Heart left ventricle (tissue), 13 donors: Measurements from ENCODE around the gene NSDHL.

Source experiments
- POLR2A ChIP-seq, 2 donors: fragments of 450-650 bp; IDR thresholded peaks; one replicate each; pipeline ENCODE4 v1.6.1; 2017; ENCODE audit warnings: antibody characterized with exemption in 2 of 2, mild to moderate bottlenecking in 2 of 2, moderate library complexity in 2 of 2
- TF ChIP-seq, protein P1 (sequence below), 12 donors: fragments of 200-600 bp; sonication (generic) in 4 of 12; IDR thresholded peaks; one replicate each; pipeline versions ENCODE4 v1.5.0 to v1.8.0; 2018 to 2022; ENCODE audit warnings: antibody characterized with exemption in 12 of 12, mild to moderate bottlenecking in 5 of 12
- donor health status: ischemic (EF 13 %, LVEDD 7.1; RV severe dilation, severe dysfunction).
- donor health status: DM: no; HTN: yes; CAD: no.
- donor health status: DM: no; HTN: no; CAD: no.
- donor health status: ischemic (EF 25% LVEDD 6.9; RV normal size, moderate dysfunction).
- donor health status: ischemic (EF 25% LVEDD 5.7; RV mildly dilated, moderate dysfunction).
- donor health status: ischemic (EF 35%, LVEDD 5.7; RV mildly dilated, moderate dysfunction).
- donor health status: nonischemic (EF 11% LVEDD 7.7; RV severe dilation, severe dysfunction).
- donor health status: DM: yes; HTN: yes; CAD: no.
- donor health status: PGD.
- donor health status: ischemic (EF 29% LVEDD 5.4; RV normal size, mild dysfunction).
- donor health status: nonischemic (EF 23%, LVEDD 6.1; RV moderate dilation, normal function).

DNA sequence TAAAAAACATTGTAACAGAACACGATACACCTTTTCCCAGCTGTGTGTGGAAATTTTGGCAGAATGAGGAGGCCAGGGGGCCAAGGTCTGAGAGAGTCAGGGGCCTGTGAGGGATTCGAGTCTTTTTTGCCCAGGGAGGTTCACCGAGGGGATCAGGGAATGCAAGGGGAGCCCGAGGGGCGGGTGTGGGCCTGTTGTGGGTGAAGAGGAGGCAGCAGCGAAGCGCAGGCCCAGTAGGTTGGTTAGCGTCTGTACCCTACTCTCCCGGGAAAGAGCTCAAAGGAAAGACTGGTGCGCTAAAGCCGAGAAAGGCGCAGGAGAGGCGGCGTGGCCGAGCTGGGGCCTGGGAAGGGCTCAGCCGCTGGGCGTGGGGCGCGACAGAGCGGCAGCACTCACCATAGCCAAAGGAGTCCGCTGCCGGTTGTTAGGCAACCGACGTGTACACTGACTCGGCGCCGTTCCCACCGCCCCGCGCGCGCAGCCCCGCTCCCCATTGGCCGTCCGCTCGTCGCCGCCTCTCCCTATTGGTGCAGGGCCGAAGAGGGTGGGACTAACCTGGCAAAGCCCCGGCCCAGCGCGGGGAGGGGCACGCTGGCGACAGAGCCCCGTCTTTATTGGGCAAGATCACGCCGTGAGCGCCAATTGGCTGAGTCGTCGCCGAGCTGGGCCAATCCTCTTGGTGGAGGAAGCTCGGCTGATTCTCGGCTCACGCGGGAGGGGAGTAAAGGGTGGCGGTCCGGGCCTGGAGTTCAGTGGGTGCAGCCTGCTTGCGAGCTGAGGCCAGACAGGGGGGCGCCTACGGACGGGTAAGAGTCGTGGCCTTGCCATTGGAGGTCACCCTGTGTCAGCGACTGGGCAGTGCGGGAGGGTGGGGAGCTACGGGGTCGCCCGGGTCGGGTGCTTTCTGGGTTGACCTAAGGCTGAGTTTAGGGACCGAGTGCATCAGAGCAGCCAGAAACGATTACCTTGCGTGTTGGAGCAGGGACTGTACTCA is at the start of gene NSDHL, which contains the start of gene CETN2:
- TF ChIP-seq, protein P1, sequence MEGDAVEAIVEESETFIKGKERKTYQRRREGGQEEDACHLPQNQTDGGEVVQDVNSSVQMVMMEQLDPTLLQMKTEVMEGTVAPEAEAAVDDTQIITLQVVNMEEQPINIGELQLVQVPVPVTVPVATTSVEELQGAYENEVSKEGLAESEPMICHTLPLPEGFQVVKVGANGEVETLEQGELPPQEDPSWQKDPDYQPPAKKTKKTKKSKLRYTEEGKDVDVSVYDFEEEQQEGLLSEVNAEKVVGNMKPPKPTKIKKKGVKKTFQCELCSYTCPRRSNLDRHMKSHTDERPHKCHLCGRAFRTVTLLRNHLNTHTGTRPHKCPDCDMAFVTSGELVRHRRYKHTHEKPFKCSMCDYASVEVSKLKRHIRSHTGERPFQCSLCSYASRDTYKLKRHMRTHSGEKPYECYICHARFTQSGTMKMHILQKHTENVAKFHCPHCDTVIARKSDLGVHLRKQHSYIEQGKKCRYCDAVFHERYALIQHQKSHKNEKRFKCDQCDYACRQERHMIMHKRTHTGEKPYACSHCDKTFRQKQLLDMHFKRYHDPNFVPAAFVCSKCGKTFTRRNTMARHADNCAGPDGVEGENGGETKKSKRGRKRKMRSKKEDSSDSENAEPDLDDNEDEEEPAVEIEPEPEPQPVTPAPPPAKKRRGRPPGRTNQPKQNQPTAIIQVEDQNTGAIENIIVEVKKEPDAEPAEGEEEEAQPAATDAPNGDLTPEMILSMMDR (IDR thresholded peaks at IDR 0.05) = no peak
- peak in 1 of 2 donors; percentile 53 for TF ChIP-seq POLR2A (IDR thresholded peaks at IDR 0.05)
